Activated T-cell treated with anti-CD3 and anti-CD28 coated beads, Interleukin-2, amount 50 U/mL, for 1 hour (primary cell): ENCODE data around the gene NFE2L1.
"Not testable (repeated sequence)": the region's sequence is repeated elsewhere in the genome, so short reads cannot be mapped to it uniquely, and the experiment has no call there.

Experiments
- DNase-seq: peaks from one replicate; pipeline ENCODE4 v3.0.0-alpha.2; 2020

NFE2L1 gene

GRCh38 chr17:48047741-48048383, at the start of gene NFE2L1:
NFE2L1 (plus strand) TSS chr17:48048359; CDS start chr17:48051119, 2,760 bp downstream.
- DNase-seq = peak; percentile 94

- no peak for DNase-seq
These were observed 48.6 kb upstream of the NFE2L1 start for GRCh38 chr17:47999582-47999981.

GRCh38 chr17:48001197-48001596, 47.0 kb upstream of the NFE2L1 start:
- DNase-seq = no peak

- DNase-seq = not testable (repeated sequence)
These were observed 46.5 kb upstream of the NFE2L1 start for GRCh38 chr17:48001657-48002056.

GRCh38 chr17:48002266-48002915, 45.8 kb upstream of the NFE2L1 start:
- DNase-seq = no peak

GRCh38 chr17:48002916-48003416, 45.2 kb upstream of the NFE2L1 start:
- no peak for DNase-seq

- no peak for DNase-seq
These were observed 44.6 kb upstream of the NFE2L1 start for GRCh38 chr17:48003417-48004151.

- no peak for DNase-seq
These were observed 43.2 kb upstream of the NFE2L1 start for GRCh38 chr17:48004983-48005382.

- no peak for DNase-seq
These were observed 41.0 kb upstream of the NFE2L1 start for GRCh38 chr17:48006936-48007709.

GRCh38 chr17:48010193-48010592, 38.0 kb upstream of the NFE2L1 start:
- no peak for DNase-seq

GRCh38 chr17:48011405-48012150, 36.6 kb upstream of the NFE2L1 start:
- peak; percentile 40 for DNase-seq

- DNase-seq = peak; percentile 72
These were observed 36.0 kb upstream of the NFE2L1 start for GRCh38 chr17:48012151-48012520.

- no peak for DNase-seq
These were observed 35.5 kb upstream of the NFE2L1 start for GRCh38 chr17:48012654-48013053.

- DNase-seq = no peak
These were observed 34.1 kb upstream of the NFE2L1 start for GRCh38 chr17:48013876-48014594.

- no peak for DNase-seq
These were observed 33.5 kb upstream of the NFE2L1 start for GRCh38 chr17:48014595-48015111.

- no peak for DNase-seq
These were observed 32.0 kb upstream of the NFE2L1 start for GRCh38 chr17:48016112-48016511.

GRCh38 chr17:48017817-48018158, 30.4 kb upstream of the NFE2L1 start:
- not testable (repeated sequence) for DNase-seq

- no peak for DNase-seq
These were observed 26.2 kb upstream of the NFE2L1 start for GRCh38 chr17:48021934-48022333.

GRCh38 chr17:48022901-48023300, 25.3 kb upstream of the NFE2L1 start:
- DNase-seq = no peak

- DNase-seq = peak; percentile 41
These were observed 24.6 kb upstream of the NFE2L1 start for GRCh38 chr17:48023400-48024148.
